ENCODE data around the gene NDUFAF3. TPM values are rescaled to one million over a fixed set of nuclear protein-coding genes. Genes with fewer than 3 reads are reported as not detected.

NDUFAF3 gene
- total RNA-seq, 1 donor from 2014 or later = 159 TPM

- no peak for DNase-seq
- no peaks in the 10 kb centered on the region for H3K9me3 ChIP-seq (replicated peaks)
- H3K27ac ChIP-seq (replicated peaks) = no peak overlapping the region
- peaks cover 67% of the 10 kb centered on the region for H3K4me1 ChIP-seq
- H3K4me3 ChIP-seq = no peak overlapping the region
- peaks cover 56% of the 10 kb centered on the region for H3K36me3 ChIP-seq
- no peak for TF ChIP-seq CTCF (IDR thresholded peaks at IDR 0.05; ENCODE audit: borderline replicate concordance)
- intact Hi-C loops (cut with micrococcal nuclease) = no loop called here
- H3K27me3 ChIP-seq (ENCODE audit: low read depth) = no peaks in the 10 kb centered on the region
Measured at GRCh38 chr3:49026536-49026935, 4.6 kb downstream of the NDUFAF3 start.

DNA sequence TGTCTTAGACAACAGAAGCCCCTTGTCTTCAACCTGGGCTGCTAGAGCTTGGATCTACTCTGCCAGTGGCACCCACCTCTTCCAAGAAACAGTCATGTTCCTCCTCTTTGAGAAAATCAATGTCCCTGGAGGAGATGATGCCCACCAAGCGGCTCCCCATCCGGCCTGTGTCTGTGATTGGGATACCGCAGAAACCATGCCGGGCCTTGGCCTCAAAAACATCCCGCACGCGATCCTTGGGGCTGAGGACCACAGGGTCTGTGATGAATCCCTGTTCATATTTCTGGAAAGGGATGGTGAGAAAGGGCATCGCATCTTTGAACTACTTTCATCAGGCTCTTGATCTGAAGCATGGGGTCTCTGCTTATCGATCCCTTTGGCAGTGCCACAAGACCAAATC, 5.7 kb downstream of the NDUFAF3 start:
- Histone ChIP-seq H3K9me3 (replicated peaks) (no peaks in the 10 kb centered on the region), H3K27me3 (ENCODE audit: low read depth) (no peaks in the 10 kb centered on the region), H3K27ac (replicated peaks) (peak overlapping the region; percentile 94), H3K36me3 (peaks cover 67% of the 10 kb centered on the region), H3K4me1 (peaks cover 70% of the 10 kb centered on the region), H3K4me3 (no peak overlapping the region)
- intact Hi-C loops (cut with micrococcal nuclease) = no loop called here
- DNase-seq = no peak
- no peak for TF ChIP-seq CTCF (IDR thresholded peaks at IDR 0.05; ENCODE audit: borderline replicate concordance)

DNA sequence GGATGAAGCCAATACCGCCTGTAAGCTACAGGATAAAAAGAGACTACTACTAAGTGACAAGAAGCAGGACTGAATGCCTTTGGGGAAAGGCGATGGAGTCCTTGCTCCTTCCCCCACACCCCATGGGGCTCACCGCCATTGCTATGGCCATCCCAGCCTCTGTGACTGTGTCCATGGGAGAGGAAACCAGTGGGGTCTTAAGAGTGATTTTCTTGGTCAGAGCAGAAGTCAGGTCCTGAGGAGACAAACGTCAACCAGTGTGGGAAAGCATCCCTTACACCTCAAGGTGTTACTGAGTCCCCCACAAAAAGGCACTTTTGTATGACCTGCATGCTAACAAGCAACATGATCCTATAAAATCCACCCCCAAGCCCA, 6.4 kb downstream of the NDUFAF3 start:
- no peak for TF ChIP-seq CTCF (IDR thresholded peaks at IDR 0.05; ENCODE audit: borderline replicate concordance)
- peaks cover 68% of the 10 kb centered on the region for H3K4me1 ChIP-seq
- intact Hi-C loops (cut with micrococcal nuclease) = no loop called here

DNA sequence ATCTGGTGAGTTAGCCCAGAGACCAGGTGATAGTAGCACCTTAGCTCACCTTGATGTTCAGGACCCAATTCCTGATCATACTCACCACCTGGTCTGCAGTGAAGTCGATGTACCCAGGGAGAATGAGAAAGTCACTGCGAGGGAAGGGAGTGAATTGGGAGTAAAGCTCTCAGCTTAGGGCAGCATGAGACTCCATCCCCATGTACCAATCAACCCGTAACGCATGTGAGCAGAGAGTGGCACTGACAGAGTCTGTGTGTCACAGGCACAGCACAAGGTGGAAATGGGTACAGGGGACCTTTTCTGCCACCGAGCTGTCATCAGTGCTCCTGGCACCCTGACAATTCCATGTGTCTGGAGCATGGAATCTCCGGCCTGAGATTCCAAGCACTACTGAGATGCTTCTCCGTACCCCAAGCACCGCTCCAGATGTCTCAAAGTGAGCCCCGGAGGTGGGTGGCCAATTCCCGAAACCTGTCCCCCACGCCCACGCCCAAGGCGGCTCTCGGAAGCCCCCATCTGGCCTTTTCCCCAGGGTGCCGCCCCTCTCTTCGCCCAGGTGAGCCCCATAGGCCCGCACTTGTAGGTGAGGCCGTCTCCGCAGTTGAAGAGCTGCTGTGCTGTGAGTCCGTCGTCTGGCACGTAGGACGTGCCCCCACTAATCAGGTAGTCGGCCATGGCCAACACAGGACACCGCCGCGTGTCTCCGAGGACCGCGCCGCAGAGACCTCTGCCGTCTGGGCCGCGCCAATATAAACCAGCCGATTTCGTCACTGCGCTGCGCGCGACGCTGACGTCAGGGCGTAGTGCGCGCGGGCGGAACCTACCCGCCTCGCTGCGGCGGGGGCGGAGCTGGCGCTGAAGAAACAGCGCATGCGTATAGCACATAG, 7.0 kb downstream of the NDUFAF3 start, which contains the start of gene IMPDH2:
Gene IMPDH2, minus strand, starts transcription at position 726 of the 890 bp plus-strand sequence. Its CDS starts 48 bp downstream, at position 678.
- peak; percentile 12 for TF ChIP-seq CTCF (IDR thresholded peaks at IDR 0.05; ENCODE audit: borderline replicate concordance)
- DNase-seq = peak; percentile 93
- Histone ChIP-seq H3K4me3 (peak within 1 kb of the TSS; percentile 87), H3K9me3 (replicated peaks) (no peaks in the 10 kb centered on the region), H3K4me1 (peaks cover 61% of the 10 kb centered on the region), H3K36me3 (peaks cover 66% of the 10 kb centered on the region), H3K27me3 (ENCODE audit: low read depth) (no peaks in the 10 kb centered on the region), H3K27ac (replicated peaks) (peak within 1 kb of the TSS; percentile 94)
- intact Hi-C loops (cut with micrococcal nuclease) = no loop called here

More for the DNA sequence above, 6.4 kb downstream of the NDUFAF3 start:
- Histone ChIP-seq H3K27ac (replicated peaks) (peak overlapping the region; percentile 94), H3K9me3 (replicated peaks) (no peaks in the 10 kb centered on the region), H3K27me3 (ENCODE audit: low read depth) (no peaks in the 10 kb centered on the region), H3K4me3 (peak overlapping the region; percentile 87), H3K36me3 (peaks cover 68% of the 10 kb centered on the region)
- no peak for DNase-seq

DNA sequence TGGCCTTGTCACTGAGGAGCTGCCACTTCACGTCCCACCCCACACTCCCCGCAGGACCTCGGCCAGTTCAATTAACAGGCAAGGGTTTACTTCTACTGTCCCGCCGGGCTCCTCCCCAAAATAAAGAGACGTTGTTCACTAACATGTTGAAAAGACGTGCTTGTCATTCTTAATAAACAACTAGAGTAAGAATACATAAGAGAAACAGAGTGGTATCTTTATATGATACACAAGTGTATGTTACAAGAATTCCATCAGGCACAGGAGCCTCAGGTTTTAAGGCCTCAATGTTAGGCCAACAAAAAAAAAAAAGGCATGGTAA, 7.6 kb downstream of the NDUFAF3 start:
- TF ChIP-seq CTCF (IDR thresholded peaks at IDR 0.05; ENCODE audit: borderline replicate concordance) = no peak
- no peak for DNase-seq
- intact Hi-C loops (cut with micrococcal nuclease) = no loop called here

More for the DNA sequence above, 7.6 kb downstream of the NDUFAF3 start:
- H3K4me3 ChIP-seq = peak overlapping the region; percentile 87
- no peaks in the 10 kb centered on the region for H3K9me3 ChIP-seq (replicated peaks)
- peak overlapping the region; percentile 94 for H3K27ac ChIP-seq (replicated peaks)
- peaks cover 56% of the 10 kb centered on the region for H3K4me1 ChIP-seq
- no peaks in the 10 kb centered on the region for H3K27me3 ChIP-seq (ENCODE audit: low read depth)
- peaks cover 66% of the 10 kb centered on the region for H3K36me3 ChIP-seq
